Naive thymus-derived CD4-positive, alpha-beta T cell (primary cell): Measurements from ENCODE around the gene CTNNA1. TPM values are rescaled to one million over a fixed set of nuclear protein-coding genes. Genes with fewer than 3 reads are reported as not detected.

Experiments
- ATAC-seq: fragments of 150-1000 bp; cut with Tn5 transposase; 2 replicates; pipeline ENCODE4 v1.10.0; 2021; ENCODE audit warnings: mild to moderate bottlenecking, moderate library complexity
- CTCF ChIA-PET: fragments of 350-600 bp; sonication (Branson Sonifier 250); formaldehyde crosslinking; loops from one replicate; lab custom pipeline; 2021; ENCODE audit warnings: antibody characterized with exemption; lab: Charles Lee
- POLR2A ChIA-PET: fragments of 350-600 bp; sonication (Branson Sonifier 250); formaldehyde crosslinking; loops from one replicate; lab custom pipeline; 2021; ENCODE audit warnings: antibody characterized with exemption, inconsistent platforms; lab: Charles Lee
- DNase-seq, 9 donors: peaks; one replicate each; pipeline versions ENCODE4 v3.0.0 to v3.0.0-alpha.2; 2020 to 2022; ENCODE audit warnings: mixed read lengths in 1 of 9
- H3K27ac ChIP-seq: one replicate; pipeline ENCODE4 v1.7.0; 2013; ENCODE audit warnings: mild to moderate bottlenecking, low read depth, low read length, moderate library complexity
- H3K27me3 ChIP-seq, 2 donors: one replicate each; pipeline ENCODE4 v1.7.0; 2013; ENCODE audit warnings: low read length in 2 of 2, mild to moderate bottlenecking in 2 of 2, moderate library complexity in 2 of 2; ENCODE audit not compliant: control insufficient read depth in 2 of 2, insufficient read depth in 2 of 2
- H3K36me3 ChIP-seq, 3 experiments: 1 replicate in 2 of 3; 2 replicates in 1 of 3; pipeline ENCODE4 v1.7.0; 2013; ENCODE audit warnings: low read length in 3 of 3, mild to moderate bottlenecking in 3 of 3, moderate library complexity in 1 of 3; ENCODE audit not compliant: insufficient read depth in 3 of 3, control insufficient read depth in 2 of 3
- H3K4me1 ChIP-seq, 2 donors: one replicate each; pipeline ENCODE4 v1.7.0; 2013; ENCODE audit warnings: low read length in 2 of 2, mild to moderate bottlenecking in 2 of 2, moderate library complexity in 1 of 2; ENCODE audit not compliant: control insufficient read depth in 2 of 2, insufficient read depth in 2 of 2
- H3K4me3 ChIP-seq: 2 replicates; pipeline ENCODE4 v1.7.0; 2013; ENCODE audit warnings: mild to moderate bottlenecking, low read length
- H3K9me3 ChIP-seq, 3 experiments: 1 replicate in 2 of 3; 2 replicates in 1 of 3; pipeline ENCODE4 v1.7.0; 2013; ENCODE audit warnings: low read length in 3 of 3; ENCODE audit not compliant: control insufficient read depth in 2 of 3
- H3K27ac Mint-ChIP-seq, 9 donors: one replicate each; pipeline ENCODE4 v1.8.0; 2020 to 2022; ENCODE audit warnings: mixed read lengths in 9 of 9, mild to moderate bottlenecking in 8 of 9, moderate library complexity in 5 of 9, inconsistent platforms in 2 of 9
- H3K27me3 Mint-ChIP-seq, 5 donors: one replicate each; pipeline ENCODE4 v1.8.0; 2021 to 2022; ENCODE audit warnings: mixed read lengths in 5 of 5, mild to moderate bottlenecking in 1 of 5
- H3K36me3 Mint-ChIP-seq, 5 donors: one replicate each; pipeline ENCODE4 v1.8.0; 2020 to 2022; ENCODE audit warnings: mixed read lengths in 5 of 5, mild to moderate bottlenecking in 3 of 5, inconsistent platforms in 1 of 5
- H3K4me1 Mint-ChIP-seq, 7 donors: one replicate each; pipeline ENCODE4 v1.8.0; 2020 to 2022; ENCODE audit warnings: mixed read lengths in 7 of 7, mild to moderate bottlenecking in 3 of 7, inconsistent platforms in 1 of 7
- H3K4me3 Mint-ChIP-seq, 10 donors: one replicate each; pipeline ENCODE4 v1.8.0; 2020 to 2022; ENCODE audit warnings: mild to moderate bottlenecking in 10 of 10, mixed read lengths in 10 of 10, moderate library complexity in 6 of 10, inconsistent platforms in 2 of 10
- H3K9me3 Mint-ChIP-seq, 11 donors: one replicate each; pipeline ENCODE4 v1.8.0; 2020 to 2022; ENCODE audit warnings: mixed read lengths in 11 of 11, mild to moderate bottlenecking in 4 of 11, inconsistent platforms in 1 of 11, moderate library complexity in 1 of 11
- intact Hi-C, 2 donors: fragments of 100-400 bp; cut with micrococcal nuclease; formaldehyde crosslinking; loops; one replicate each; pipeline ENCODE4 v1.15.1; 2023
- polyA plus RNA-seq, 2 donors: library from polyadenylated mRNA; unstranded; fragments of 300-500 nt; fragmentation: Illumina TruSeq; gene quantifications; one replicate each; pipeline ENCODE4 v1.2.3, GENCODE V29; 2021
- total RNA-seq, 6 experiments: library from RNA in 5 of 6; stranded (reverse) in 5 of 6; gene quantifications; 1 replicate in 5 of 6; 2 replicates in 1 of 6; pipeline ENCODE4 v1.2.3 and lab custom pipeline; 2021 to 2026

The CTNNA1 gene
- total and polyA plus RNA-seq, 7 experiments from 2014 or later: 0.78 to 52.9 (median 5.6) TPM

DNA sequence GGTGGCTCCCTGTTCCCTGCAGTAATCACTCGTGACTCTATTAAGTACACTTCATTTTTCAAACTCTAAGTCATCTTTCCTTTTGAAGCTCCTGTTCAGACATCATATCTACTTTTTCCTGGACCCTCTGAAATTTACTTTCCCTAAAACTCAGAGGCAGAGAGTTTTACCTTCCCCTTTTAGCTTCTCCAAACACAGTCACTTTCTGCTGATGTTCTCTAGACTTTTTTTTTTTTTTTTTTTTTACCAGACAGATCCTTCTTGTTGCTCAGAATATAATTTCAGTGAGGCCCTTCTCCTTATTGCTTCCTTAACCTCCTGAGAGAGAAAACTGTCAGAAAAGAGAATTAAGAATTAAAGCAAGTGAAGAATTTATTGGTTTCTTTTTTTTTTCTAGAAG is 208.5 kb downstream of the CTNNA1 start:
- CTCF ChIA-PET: no interaction called here
- no peak for ATAC-seq
- Mint-ChIP-seq H3K4me1 (peaks cover 0 to 2% (median 0%) of the 10 kb centered on the region in 7 donors), H3K4me3 (no peak overlapping the region), H3K9me3 (no peaks in the 10 kb centered on the region), H3K27me3 (no peaks in the 10 kb centered on the region), H3K27ac (no peak overlapping the region), H3K36me3 (peaks cover 0 to 5% (median 0%) of the 10 kb centered on the region in 5 donors)
- Histone ChIP-seq H3K4me1 (no peaks in the 10 kb centered on the region), H3K36me3 (no peaks in the 10 kb centered on the region), H3K4me3 (no peak overlapping the region), H3K27ac (no peak overlapping the region), H3K9me3 (no peaks in the 10 kb centered on the region), H3K27me3 (no peaks in the 10 kb centered on the region)
- intact Hi-C loops: no loop called here
- POLR2A ChIA-PET: interaction anchor here (0.8 kb wide), 1 partner anchor 363 kb away, joined by 3 read pairs; no protein-coding TSS in a partner anchor
- no peak for DNase-seq

DNA sequence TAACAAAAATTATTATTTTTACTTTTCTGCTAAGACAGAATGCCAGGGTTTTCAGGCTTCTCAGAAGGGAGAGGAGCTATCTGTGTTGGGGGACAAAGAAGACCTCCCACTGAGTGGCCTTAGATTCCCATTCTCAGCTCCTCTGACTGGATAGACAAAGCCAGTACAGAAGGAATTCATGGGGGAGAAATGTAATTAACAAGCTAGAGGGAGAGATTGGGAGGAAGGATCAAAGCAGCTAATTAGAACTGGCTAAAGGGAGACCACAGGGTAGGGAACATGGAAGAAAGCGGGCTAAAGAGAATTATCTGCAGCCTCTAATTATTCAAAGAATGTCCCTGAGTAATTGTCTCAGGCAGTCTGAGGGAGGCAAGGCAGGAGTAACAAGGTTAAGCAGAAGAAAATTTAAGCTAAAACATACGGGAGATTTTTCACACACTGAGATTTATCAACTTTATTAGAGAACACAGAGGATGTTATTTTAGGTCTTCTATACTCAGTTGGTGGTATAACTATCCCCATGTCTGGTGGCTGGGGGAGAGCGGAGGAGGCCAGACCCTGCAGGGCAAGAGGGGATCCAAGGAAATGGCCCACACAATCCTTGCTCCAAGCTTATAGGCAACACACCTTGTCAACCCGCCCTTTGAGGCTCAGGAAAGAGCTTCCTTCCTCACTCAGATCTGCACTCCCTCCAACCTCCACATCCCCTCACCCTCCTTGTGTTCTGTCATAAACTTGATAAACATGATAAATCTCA is 209.6 kb downstream of the CTNNA1 start:
- Histone ChIP-seq H3K4me3 (no peak overlapping the region), H3K27me3 (no peaks in the 10 kb centered on the region), H3K9me3 (no peaks in the 10 kb centered on the region), H3K4me1 (no peaks in the 10 kb centered on the region), H3K27ac (no peak overlapping the region), H3K36me3 (no peaks in the 10 kb centered on the region)
- Mint-ChIP-seq H3K36me3 (peaks cover 0 to 9% (median 0%) of the 10 kb centered on the region in 5 donors), H3K4me1 (peaks cover 0 to 2% (median 0%) of the 10 kb centered on the region in 7 donors), H3K9me3 (no peaks in the 10 kb centered on the region), H3K27ac (no peak overlapping the region), H3K4me3 (no peak overlapping the region), H3K27me3 (no peaks in the 10 kb centered on the region)
- POLR2A ChIA-PET: no interaction called here
- CTCF ChIA-PET: no interaction called here
- intact Hi-C loops: no loop called here
- ATAC-seq (no peak), DNase-seq (no peak)

DNA sequence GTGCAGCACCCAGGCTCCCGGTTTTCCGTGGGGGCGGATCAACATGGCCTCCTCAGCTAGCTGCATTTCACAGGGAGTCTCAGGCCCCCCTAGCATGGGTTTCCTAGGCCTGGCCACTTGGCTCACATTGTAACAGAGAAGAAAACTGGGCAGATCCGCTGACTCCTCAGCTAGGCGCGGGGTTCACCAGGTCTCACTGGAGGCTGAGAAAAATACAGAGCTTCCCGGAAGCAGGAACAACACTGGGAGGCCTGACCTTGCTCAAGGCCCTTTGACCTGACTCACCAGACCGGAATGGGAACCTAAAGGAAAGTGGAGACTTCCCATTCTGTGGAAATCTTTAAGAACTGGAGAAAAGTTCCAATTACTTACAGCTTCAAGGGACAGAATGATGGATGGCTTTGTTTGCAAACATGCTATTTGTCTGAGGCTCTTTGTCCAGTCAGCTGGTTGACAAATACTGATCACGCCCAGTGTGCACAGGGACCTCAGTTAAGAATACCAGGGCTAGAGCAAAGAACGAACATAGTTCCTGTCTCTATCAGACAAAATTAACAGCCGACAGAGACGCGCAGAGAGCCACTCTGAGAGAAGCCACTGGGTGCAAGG is 210.6 kb downstream of the CTNNA1 start:
- ChIA-PET POLR2A (no interaction called here), CTCF (no interaction called here)

DNA sequence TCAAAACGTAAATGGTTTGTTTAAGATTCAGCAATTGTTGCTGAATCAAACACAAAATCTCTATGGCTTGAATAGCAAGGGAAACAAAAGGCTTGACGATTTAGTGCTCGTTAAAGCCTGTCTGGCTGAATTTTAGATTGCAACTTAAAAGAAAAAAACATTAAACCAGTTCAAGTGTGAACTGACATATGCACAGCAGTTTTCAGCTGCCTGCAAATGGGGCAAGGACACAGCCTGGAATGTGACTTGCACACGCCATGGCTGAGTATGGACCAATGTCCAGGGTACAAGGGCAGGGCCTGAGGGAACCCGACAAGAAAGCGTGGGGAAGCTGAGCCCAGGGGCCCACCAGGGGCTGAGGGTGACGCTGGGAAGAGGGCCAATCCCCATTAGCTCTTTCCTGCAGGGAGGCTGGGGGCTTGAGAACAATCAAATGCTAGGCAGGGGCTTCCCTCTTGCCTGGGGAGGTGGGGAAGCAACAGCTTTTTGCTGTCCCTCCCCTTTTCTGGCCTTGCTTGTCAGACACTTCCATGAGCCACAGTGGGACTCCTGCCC is 211.5 kb downstream of the CTNNA1 start:
- Mint-ChIP-seq H3K4me3 (no peak overlapping the region), H3K9me3 (no peaks in the 10 kb centered on the region), H3K36me3 (peaks cover 0 to 10% (median 0%) of the 10 kb centered on the region in 5 donors), H3K27ac (no peak overlapping the region), H3K4me1 (peaks cover 0 to 2% (median 0%) of the 10 kb centered on the region in 7 donors), H3K27me3 (no peaks in the 10 kb centered on the region)
- Histone ChIP-seq H3K4me1 (no peaks in the 10 kb centered on the region), H3K36me3 (no peaks in the 10 kb centered on the region), H3K27me3 (no peaks in the 10 kb centered on the region), H3K4me3 (no peak overlapping the region), H3K9me3 (no peaks in the 10 kb centered on the region), H3K27ac (no peak overlapping the region)
- ChIA-PET POLR2A (no interaction called here), CTCF (no interaction called here)
- intact Hi-C loops: no loop called here
- ATAC-seq (no peak), DNase-seq (no peak)

More for the DNA sequence above, 210.6 kb downstream of the CTNNA1 start:
- Mint-ChIP-seq H3K36me3 (peaks cover 0 to 10% (median 0%) of the 10 kb centered on the region in 5 donors), H3K27me3 (no peaks in the 10 kb centered on the region), H3K4me1 (peaks cover 0 to 2% (median 0%) of the 10 kb centered on the region in 7 donors), H3K4me3 (no peak overlapping the region), H3K27ac (no peak overlapping the region), H3K9me3 (no peaks in the 10 kb centered on the region)
- H3K27ac ChIP-seq: no peak overlapping the region
- ATAC-seq: no peak
- H3K9me3 ChIP-seq: no peaks in the 10 kb centered on the region
- H3K27me3 ChIP-seq: no peaks in the 10 kb centered on the region
- H3K36me3 ChIP-seq: no peaks in the 10 kb centered on the region
- intact Hi-C loops: no loop called here
- no peak overlapping the region for H3K4me3 ChIP-seq
- DNase-seq: no peak
- H3K4me1 ChIP-seq: no peaks in the 10 kb centered on the region

DNA sequence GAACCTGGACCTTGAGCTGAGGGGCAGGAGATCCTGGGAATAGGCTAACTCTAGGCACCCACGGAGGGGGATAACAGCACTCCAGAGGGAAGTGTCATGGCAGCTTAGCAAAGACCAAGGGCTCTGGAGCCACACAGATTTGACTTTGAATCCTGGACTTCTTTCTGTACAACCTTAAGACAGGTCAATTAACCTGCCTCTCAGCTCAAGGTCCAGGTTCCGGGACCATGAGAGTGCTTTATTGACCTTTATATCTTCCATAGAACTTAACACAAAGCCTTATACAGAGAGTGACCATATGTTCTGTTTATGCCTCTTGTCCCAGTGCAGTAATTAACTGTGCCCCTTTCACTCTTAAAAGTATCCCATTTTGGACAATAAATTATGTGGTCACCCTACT is 212.4 kb downstream of the CTNNA1 start:
- ATAC-seq (no peak), DNase-seq (no peak)
- Histone ChIP-seq H3K9me3 (no peaks in the 10 kb centered on the region), H3K27me3 (no peaks in the 10 kb centered on the region), H3K4me3 (no peak overlapping the region), H3K4me1 (no peaks in the 10 kb centered on the region), H3K27ac (no peak overlapping the region), H3K36me3 (no peaks in the 10 kb centered on the region)
- Mint-ChIP-seq H3K4me1 (peaks cover 0 to 2% (median 0%) of the 10 kb centered on the region in 7 donors), H3K36me3 (peaks cover 0 to 10% (median 0%) of the 10 kb centered on the region in 5 donors), H3K9me3 (no peaks in the 10 kb centered on the region), H3K4me3 (no peak overlapping the region), H3K27ac (no peak overlapping the region), H3K27me3 (no peaks in the 10 kb centered on the region)
- CTCF ChIA-PET: no interaction called here
- intact Hi-C loops: no loop called here
- POLR2A ChIA-PET: no interaction called here

DNA sequence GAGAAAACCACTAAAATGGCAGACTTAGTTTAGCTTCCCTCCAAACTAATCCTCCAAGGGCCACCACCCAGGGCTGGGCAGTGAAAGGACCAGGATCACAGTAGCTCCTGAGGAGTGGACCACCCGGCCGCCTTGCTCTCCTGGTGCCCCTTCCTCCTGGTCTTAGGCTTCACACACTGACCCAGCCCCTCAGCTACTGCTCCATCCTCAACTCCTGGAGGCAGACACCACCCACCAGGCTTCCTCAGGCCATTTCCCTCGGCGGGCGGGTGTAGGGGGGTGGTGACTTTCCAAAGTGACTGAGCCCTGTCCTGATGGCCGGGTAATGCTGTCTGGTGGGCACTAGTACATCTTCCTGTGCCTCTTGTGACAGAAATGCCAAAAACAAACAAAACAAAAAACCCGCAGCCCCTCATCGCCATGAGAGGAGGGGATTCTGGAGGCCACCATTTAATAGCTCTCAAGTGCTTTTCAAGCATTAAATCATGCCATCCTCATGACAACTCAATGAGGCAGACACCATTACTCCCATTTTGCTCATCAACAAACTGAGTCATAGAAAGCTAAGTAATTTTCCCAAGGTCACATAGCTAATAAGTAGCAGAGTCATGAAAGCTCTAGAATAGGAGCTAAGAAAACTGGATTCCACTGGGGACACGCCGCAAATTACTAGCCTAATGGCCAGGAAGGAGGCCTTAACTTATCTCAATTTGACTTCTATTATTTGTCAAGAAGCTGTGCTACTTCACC is 213.2 kb downstream of the CTNNA1 start:
- Mint-ChIP-seq H3K36me3 (peaks cover 0 to 9% (median 0%) of the 10 kb centered on the region in 5 donors), H3K27me3 (no peaks in the 10 kb centered on the region), H3K9me3 (no peaks in the 10 kb centered on the region), H3K4me3 (no peak overlapping the region), H3K4me1 (peaks cover 0 to 2% (median 0%) of the 10 kb centered on the region in 7 donors), H3K27ac (no peak overlapping the region)
- no peaks in the 10 kb centered on the region for H3K4me1 ChIP-seq
- no peaks in the 10 kb centered on the region for H3K36me3 ChIP-seq
- DNase-seq: no peak
- no peak overlapping the region for H3K4me3 ChIP-seq
- ATAC-seq: no peak
- H3K27me3 ChIP-seq: no peaks in the 10 kb centered on the region
- H3K27ac ChIP-seq: no peak overlapping the region
- intact Hi-C loops: no loop called here
- H3K9me3 ChIP-seq: no peaks in the 10 kb centered on the region
- ChIA-PET CTCF (no interaction called here), POLR2A (no interaction called here)
